Neutrophil (primary cell): ENCODE results near the gene RIC1.

ENCODE experiments used
- H3K27ac ChIP-seq: fragments of 200-600 bp; sonication (generic); 2 replicates; pipeline ENCODE4 v1.5.1; 2016; ENCODE audit warnings: mild to moderate bottlenecking, moderate library complexity
- H3K27me3 ChIP-seq: fragments of 200-600 bp; sonication (generic); 2 replicates; pipeline ENCODE4 v1.6.0; 2016; ENCODE audit warnings: mild to moderate bottlenecking
- H3K36me3 ChIP-seq: fragments of 200-600 bp; sonication (generic); 2 replicates; pipeline ENCODE4 v1.5.1; 2017
- H3K4me1 ChIP-seq, 2 experiments: fragments of 200-600 bp in 1 of 2; sonication (generic) in 1 of 2; 1 replicate in 1 of 2; 2 replicates in 1 of 2; pipeline versions ENCODE4 v1.5.1 to v1.6.1; 2013 to 2016; ENCODE audit warnings: low read depth in 1 of 2, low read length in 1 of 2, mild to moderate bottlenecking in 1 of 2, moderate library complexity in 1 of 2; ENCODE audit not compliant: control insufficient read depth in 1 of 2, insufficient read depth in 1 of 2
- H3K4me3 ChIP-seq, 2 experiments: fragments of 200-600 bp in 1 of 2; sonication (generic) in 1 of 2; 1 replicate in 1 of 2; 2 replicates in 1 of 2; pipeline ENCODE4 v1.5.1; 2013 to 2016; ENCODE audit warnings: low read depth in 1 of 2, low read length in 1 of 2, mild to moderate bottlenecking in 1 of 2, moderate library complexity in 1 of 2
- H3K9me3 ChIP-seq: fragments of 200-600 bp; sonication (generic); 2 replicates; pipeline ENCODE4 v1.5.1; 2016
- CTCF ChIP-seq: fragments of 200-600 bp; sonication (generic); IDR thresholded peaks from 2 replicates; pipeline ENCODE4 v1.5.1; 2016; ENCODE audit warnings: antibody characterized with exemption

Gene RIC1

GRCh38 chr9:5789489-5789888, 160.6 kb downstream of the RIC1 start:
- H3K4me1 ChIP-seq: no peaks in the 10 kb centered on the region
- H3K27ac ChIP-seq: no peak overlapping the region
- no peaks in the 10 kb centered on the region for H3K9me3 ChIP-seq
- no peaks in the 10 kb centered on the region for H3K27me3 ChIP-seq
- no peak for TF ChIP-seq CTCF
- H3K4me3 ChIP-seq: no peak overlapping the region
- peaks cover 14% of the 10 kb centered on the region for H3K36me3 ChIP-seq

GRCh38 chr9:5790923-5791322, 162.0 kb downstream of the RIC1 start:
- no peaks in the 10 kb centered on the region for H3K4me1 ChIP-seq

GRCh38 chr9:5791870-5792269, 163.0 kb downstream of the RIC1 start:
- no peak for TF ChIP-seq CTCF
- peaks cover 10% of the 10 kb centered on the region for H3K36me3 ChIP-seq

More at GRCh38 chr9:5790923-5791322, 162.0 kb downstream of the RIC1 start:
- no peak overlapping the region for H3K27ac ChIP-seq
- no peaks in the 10 kb centered on the region for H3K27me3 ChIP-seq
- H3K36me3 ChIP-seq: peaks cover 14% of the 10 kb centered on the region
- H3K9me3 ChIP-seq: no peaks in the 10 kb centered on the region
- H3K4me3 ChIP-seq: no peak overlapping the region
- no peak for TF ChIP-seq CTCF

GRCh38 chr9:5793812-5794211, 164.9 kb downstream of the RIC1 start:
- Histone ChIP-seq H3K4me3 (no peak overlapping the region), H3K4me1 (no peaks in the 10 kb centered on the region), H3K9me3 (no peaks in the 10 kb centered on the region), H3K36me3 (peaks cover 18% of the 10 kb centered on the region), H3K27ac (no peak overlapping the region), H3K27me3 (no peaks in the 10 kb centered on the region)
- TF ChIP-seq CTCF: no peak

More at GRCh38 chr9:5791870-5792269, 163.0 kb downstream of the RIC1 start:
- Histone ChIP-seq H3K4me1 (no peaks in the 10 kb centered on the region), H3K9me3 (no peaks in the 10 kb centered on the region), H3K27ac (no peak overlapping the region), H3K4me3 (no peak overlapping the region), H3K27me3 (no peaks in the 10 kb centered on the region)

- no peak overlapping the region for H3K27ac ChIP-seq
- no peak overlapping the region for H3K4me3 ChIP-seq
- peaks cover 18% of the 10 kb centered on the region for H3K36me3 ChIP-seq
- no peaks in the 10 kb centered on the region for H3K4me1 ChIP-seq
- H3K9me3 ChIP-seq: no peaks in the 10 kb centered on the region
- no peak for TF ChIP-seq CTCF
- no peaks in the 10 kb centered on the region for H3K27me3 ChIP-seq
These were observed 167.4 kb downstream of the RIC1 start for GRCh38 chr9:5796298-5796697.

GRCh38 chr9:5798581-5798980, 169.7 kb downstream of the RIC1 start:
- H3K27ac ChIP-seq: no peak overlapping the region
- no peak overlapping the region for H3K4me3 ChIP-seq

More at GRCh38 chr9:5798581-5798980, 169.7 kb downstream of the RIC1 start:
- H3K36me3 ChIP-seq: peaks cover 18% of the 10 kb centered on the region
- no peak for TF ChIP-seq CTCF
- H3K9me3 ChIP-seq: no peaks in the 10 kb centered on the region
- H3K27me3 ChIP-seq: no peaks in the 10 kb centered on the region
- H3K4me1 ChIP-seq: no peaks in the 10 kb centered on the region
